K562 (cell line): ENCODE measurements around the gene ASIC3. TPM values are rescaled to one million over a fixed set of nuclear protein-coding genes. Genes with fewer than 3 reads are reported as not detected.

Experiments
- CSDE1 ChIP-seq, 2 experiments: fragments of 450-650 bp; IDR thresholded peaks; 2 replicates each; pipeline ENCODE4 v1.6.1; 2016; ENCODE audit warnings: mild to moderate bottlenecking in 1 of 2
- IRF2 ChIP-seq: sonication (generic); formaldehyde crosslinking; IDR thresholded peaks from 2 replicates; pipeline ENCODE4 v1.8.1; 2022; ENCODE audit warnings: mild to moderate bottlenecking, missing genetic modification reagents
- NCOA2 ChIP-seq, 2 experiments: fragments of 450-650 bp; IDR thresholded peaks; 2 replicates each; pipeline ENCODE4 v1.6.1; 2018; ENCODE audit warnings: mild to moderate bottlenecking in 2 of 2, moderate library complexity in 1 of 2; ENCODE audit not compliant: partially characterized antibody in 2 of 2
- SMARCB1 ChIP-seq: IDR thresholded peaks from 2 replicates; pipeline ENCODE4 v1.6.1; 2011; ENCODE audit warnings: improper control_type of control experiment, low read depth; ENCODE audit not compliant: insufficient read length
- THAP7 ChIP-seq: fragments of 250-450 bp; sonication (Bioruptor Pico); IDR thresholded peaks from 2 replicates; pipeline ENCODE4 v1.5.0; 2021
- polyA plus RNA-seq, 8 experiments: library from polyadenylated mRNA; depleted of rRNA in 4 of 8; stranded (reverse) in 5 of 8; unstranded in 3 of 8; fragments of >200 nt; fragmentation: Nextera tagmentation in 2 of 8; fragmentation: Illumina TruSeq in 1 of 8; extraction: Ambion mirVana in 2 of 8; extraction: Trizol in 1 of 8; gene quantifications; 2 replicates each; pipeline versions ENCODE4 v1.2.1 to v1.2.3, GENCODE V29; 2011 to 2014; ENCODE audit warnings: inconsistent platforms in 1 of 8, missing spikeins in 1 of 8
- total RNA-seq, 7 experiments: library from RNA; depleted of rRNA in 6 of 7; stranded (reverse); fragments of >200 nt in 6 of 7; fragmentation: Illumina TruSeq in 2 of 7; extraction: Trizol in 2 of 7; gene quantifications; 2 replicates each; pipeline versions ENCODE4 v1.2.1 to v1.2.3, GENCODE V29; 2011 to 2021; ENCODE audit warnings: low replicate concordance in 1 of 7
- TF ChIP-seq, protein P1 (sequence below): fragments of 450-650 bp; IDR thresholded peaks from 2 replicates; pipeline ENCODE4 v1.6.1; 2018; ENCODE audit not compliant: partially characterized antibody

Gene ASIC3
- total and polyA plus RNA-seq, 9 of the 15 experiments (the other 6 are each of a cell fraction or from before 2014, with no cell fraction given): 0.11 to 5.0 (median 0.87) TPM

GRCh38 chr7:151085329-151085690, 37.0 kb downstream of the ASIC3 start (continued):
- TF ChIP-seq THAP7 (CRISPR knock-in tag) (no peak), SMARCB1 (no peak), CSDE1 (IDR thresholded peaks at IDR 0.05) (no peak), NCOA2 (IDR thresholded peaks at IDR 0.05; ENCODE audit: partially characterized antibody in 2 of 2) (no peak), IRF2 (no peak)
- TF ChIP-seq, protein P1, sequence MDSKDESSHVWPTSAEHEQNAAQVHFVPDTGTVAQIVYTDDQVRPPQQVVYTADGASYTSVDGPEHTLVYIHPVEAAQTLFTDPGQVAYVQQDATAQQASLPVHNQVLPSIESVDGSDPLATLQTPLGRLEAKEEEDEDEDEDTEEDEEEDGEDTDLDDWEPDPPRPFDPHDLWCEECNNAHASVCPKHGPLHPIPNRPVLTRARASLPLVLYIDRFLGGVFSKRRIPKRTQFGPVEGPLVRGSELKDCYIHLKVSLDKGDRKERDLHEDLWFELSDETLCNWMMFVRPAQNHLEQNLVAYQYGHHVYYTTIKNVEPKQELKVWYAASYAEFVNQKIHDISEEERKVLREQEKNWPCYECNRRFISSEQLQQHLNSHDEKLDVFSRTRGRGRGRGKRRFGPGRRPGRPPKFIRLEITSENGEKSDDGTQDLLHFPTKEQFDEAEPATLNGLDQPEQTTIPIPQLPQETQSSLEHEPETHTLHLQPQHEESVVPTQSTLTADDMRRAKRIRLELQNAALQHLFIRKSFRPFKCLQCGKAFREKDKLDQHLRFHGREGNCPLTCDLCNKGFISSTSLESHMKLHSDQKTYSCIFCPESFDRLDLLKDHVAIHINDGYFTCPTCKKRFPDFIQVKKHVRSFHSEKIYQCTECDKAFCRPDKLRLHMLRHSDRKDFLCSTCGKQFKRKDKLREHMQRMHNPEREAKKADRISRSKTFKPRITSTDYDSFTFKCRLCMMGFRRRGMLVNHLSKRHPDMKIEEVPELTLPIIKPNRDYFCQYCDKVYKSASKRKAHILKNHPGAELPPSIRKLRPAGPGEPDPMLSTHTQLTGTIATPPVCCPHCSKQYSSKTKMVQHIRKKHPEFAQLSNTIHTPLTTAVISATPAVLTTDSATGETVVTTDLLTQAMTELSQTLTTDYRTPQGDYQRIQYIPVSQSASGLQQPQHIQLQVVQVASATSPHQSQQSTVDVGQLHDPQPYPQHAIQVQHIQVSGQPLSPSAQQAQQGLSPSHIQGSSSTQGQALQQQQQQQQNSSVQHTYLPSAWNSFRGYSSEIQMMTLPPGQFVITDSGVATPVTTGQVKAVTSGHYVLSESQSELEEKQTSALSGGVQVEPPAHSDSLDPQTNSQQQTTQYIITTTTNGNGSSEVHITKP: peak; percentile 25
